Adipocyte (in vitro differentiated cells): ENCODE data around the gene EFCAB11.

Experiments used
- DNase-seq: peaks from one replicate; pipeline ENCODE4 v3.0.0-alpha.2; 2015; ENCODE audit warnings: low read depth
- H3K27me3 ChIP-seq: replicated peaks from 2 replicates; pipeline ENCODE4 v1.7.0; 2013; ENCODE audit warnings: mild to moderate bottlenecking, low read length, moderate library complexity; ENCODE audit not compliant: control insufficient read depth, insufficient read depth
- H3K36me3 ChIP-seq: 2 replicates; pipeline ENCODE4 v1.7.0; 2013; ENCODE audit warnings: low read length, mild to moderate bottlenecking, moderate library complexity; ENCODE audit not compliant: control insufficient read depth, insufficient read depth, severe bottlenecking
- H3K4me1 ChIP-seq: 2 replicates; pipeline ENCODE4 v1.7.0; 2013; ENCODE audit warnings: mild to moderate bottlenecking, low read length, moderate library complexity; ENCODE audit not compliant: control insufficient read depth, insufficient read depth
- H3K4me3 ChIP-seq: 2 replicates; pipeline ENCODE4 v1.7.0; 2013; ENCODE audit warnings: mild to moderate bottlenecking, low read length, moderate library complexity
- H3K9ac ChIP-seq: 2 replicates; pipeline ENCODE4 v1.7.0; 2013; ENCODE audit warnings: mild to moderate bottlenecking, low read length, moderate library complexity
- H3K9me3 ChIP-seq: 2 replicates; pipeline ENCODE4 v1.7.0; 2013; ENCODE audit warnings: mild to moderate bottlenecking, low read length, moderate library complexity; ENCODE audit not compliant: control insufficient read depth

The EFCAB11 gene

GRCh38 chr14:89862856-89863255 is 91.7 kb downstream of the EFCAB11 start:
- Histone ChIP-seq H3K36me3 (no peaks in the 10 kb centered on the region), H3K27me3 (no peaks in the 10 kb centered on the region), H3K4me3 (no peak overlapping the region), H3K9ac (no peak overlapping the region), H3K4me1 (peaks cover 18% of the 10 kb centered on the region), H3K9me3 (peaks cover 11% of the 10 kb centered on the region)
- DNase-seq = no peak

- Histone ChIP-seq H3K9me3 (peaks cover 7% of the 10 kb centered on the region), H3K9ac (no peak overlapping the region), H3K4me1 (peaks cover 25% of the 10 kb centered on the region), H3K36me3 (no peaks in the 10 kb centered on the region), H3K27me3 (no peaks in the 10 kb centered on the region), H3K4me3 (no peak overlapping the region)
- DNase-seq = no peak
These were observed 92.9 kb downstream of the EFCAB11 start for GRCh38 chr14:89861630-89862029.

GRCh38 chr14:89858089-89858488 is 96.4 kb downstream of the EFCAB11 start:
- Histone ChIP-seq H3K4me1 (peaks cover 40% of the 10 kb centered on the region), H3K9ac (no peak overlapping the region), H3K36me3 (no peaks in the 10 kb centered on the region), H3K4me3 (no peak overlapping the region), H3K27me3 (no peaks in the 10 kb centered on the region), H3K9me3 (peaks cover 7% of the 10 kb centered on the region)
- DNase-seq = no peak

GRCh38 chr14:89856871-89857345 is 97.6 kb downstream of the EFCAB11 start:
- Histone ChIP-seq H3K4me3 (no peak overlapping the region), H3K9ac (no peak overlapping the region), H3K27me3 (no peaks in the 10 kb centered on the region), H3K4me1 (peaks cover 40% of the 10 kb centered on the region), H3K36me3 (no peaks in the 10 kb centered on the region), H3K9me3 (peaks cover 7% of the 10 kb centered on the region)
- peak; percentile 42 for DNase-seq

GRCh38 chr14:89855961-89856656 is 98.4 kb downstream of the EFCAB11 start:
- H3K4me1 ChIP-seq = peaks cover 40% of the 10 kb centered on the region
- H3K27me3 ChIP-seq = no peaks in the 10 kb centered on the region
- H3K4me3 ChIP-seq = peak overlapping the region; percentile 20
- peak overlapping the region; percentile 60 for H3K9ac ChIP-seq
- peak; percentile 86 for DNase-seq
- no peaks in the 10 kb centered on the region for H3K9me3 ChIP-seq
- no peaks in the 10 kb centered on the region for H3K36me3 ChIP-seq

GRCh38 chr14:89853936-89854693 is 100.4 kb downstream of the EFCAB11 start:
- Histone ChIP-seq H3K4me1 (peaks cover 49% of the 10 kb centered on the region), H3K36me3 (no peaks in the 10 kb centered on the region), H3K27me3 (no peaks in the 10 kb centered on the region), H3K9ac (peak overlapping the region; percentile 22), H3K4me3 (peak overlapping the region; percentile 20), H3K9me3 (no peaks in the 10 kb centered on the region)
- DNase-seq = peak; percentile 62

- Histone ChIP-seq H3K4me3 (no peak overlapping the region), H3K9me3 (no peaks in the 10 kb centered on the region), H3K36me3 (no peaks in the 10 kb centered on the region), H3K4me1 (peaks cover 45% of the 10 kb centered on the region), H3K9ac (no peak overlapping the region), H3K27me3 (no peaks in the 10 kb centered on the region)
- no peak for DNase-seq
These were observed 103.4 kb downstream of the EFCAB11 start for GRCh38 chr14:89851106-89851505.

GRCh38 chr14:89849931-89850330 is 104.6 kb downstream of the EFCAB11 start:
- H3K9me3 ChIP-seq = no peaks in the 10 kb centered on the region
- no peak overlapping the region for H3K9ac ChIP-seq
- H3K4me1 ChIP-seq = peaks cover 34% of the 10 kb centered on the region
- DNase-seq = peak; percentile 70
- H3K4me3 ChIP-seq = no peak overlapping the region
- no peaks in the 10 kb centered on the region for H3K36me3 ChIP-seq
- H3K27me3 ChIP-seq = no peaks in the 10 kb centered on the region

- no peaks in the 10 kb centered on the region for H3K36me3 ChIP-seq
- peaks cover 16% of the 10 kb centered on the region for H3K4me1 ChIP-seq
- no peak overlapping the region for H3K4me3 ChIP-seq
- DNase-seq = peak; percentile 40
- no peaks in the 10 kb centered on the region for H3K27me3 ChIP-seq
- peak overlapping the region; percentile 24 for H3K9ac ChIP-seq
- no peaks in the 10 kb centered on the region for H3K9me3 ChIP-seq
These were observed 106.4 kb downstream of the EFCAB11 start for GRCh38 chr14:89848165-89848564.

- no peaks in the 10 kb centered on the region for H3K9me3 ChIP-seq
- no peaks in the 10 kb centered on the region for H3K27me3 ChIP-seq
- H3K36me3 ChIP-seq = no peaks in the 10 kb centered on the region
- H3K4me1 ChIP-seq = peaks cover 15% of the 10 kb centered on the region
- DNase-seq = peak; percentile 72
- no peak overlapping the region for H3K4me3 ChIP-seq
- no peak overlapping the region for H3K9ac ChIP-seq
These were observed 109.2 kb downstream of the EFCAB11 start for GRCh38 chr14:89845346-89845745.

- Histone ChIP-seq H3K4me1 (peaks cover 8% of the 10 kb centered on the region), H3K36me3 (no peaks in the 10 kb centered on the region), H3K4me3 (no peak overlapping the region), H3K9ac (no peak overlapping the region), H3K9me3 (no peaks in the 10 kb centered on the region), H3K27me3 (no peaks in the 10 kb centered on the region)
- no peak for DNase-seq
These were observed 110.0 kb downstream of the EFCAB11 start for GRCh38 chr14:89844508-89844907.
